GM23338 (cell line): ENCODE measurements around the gene ADPGK. TPM values are rescaled to one million over a fixed set of nuclear protein-coding genes. Genes with fewer than 3 reads are reported as not detected.

ENCODE experiments used
- ATAC-seq: fragments of 200-7000 bp; cut with Tn5 transposase; 3 replicates; pipeline ENCODE4 v1.9.1; 2020
- DNase-seq: peaks from one replicate; pipeline ENCODE4 v3.0.0-alpha.2; 2015; ENCODE audit warnings: low spot score
- H2AFZ ChIP-seq: fragments of 200-600 bp; sonication (generic); 2 replicates; pipeline ENCODE4 v1.8.0; 2016; ENCODE audit warnings: antibody characterized with exemption, mild to moderate bottlenecking, moderate library complexity
- H3F3A ChIP-seq: fragments of 200-600 bp; sonication (generic); replicated peaks from 2 replicates; pipeline ENCODE4 v1.8.0; 2017; ENCODE audit warnings: antibody characterized with exemption, mixed run types, low read depth
- H3K27ac ChIP-seq: fragments of 200-600 bp; sonication (generic); 2 replicates; pipeline ENCODE4 v1.6.1; 2016; ENCODE audit warnings: low read depth
- H3K27me3 ChIP-seq: fragments of 200-600 bp; sonication (generic); 2 replicates; pipeline ENCODE4 v1.8.0; 2016; ENCODE audit warnings: mild to moderate bottlenecking, mixed run types, moderate library complexity; ENCODE audit not compliant: insufficient read depth
- H3K36me3 ChIP-seq: fragments of 200-600 bp; sonication (generic); 2 replicates; pipeline ENCODE4 v1.8.0; 2016; ENCODE audit warnings: mild to moderate bottlenecking; ENCODE audit not compliant: insufficient read depth
- H3K4me1 ChIP-seq: fragments of 200-600 bp; sonication (generic); 2 replicates; pipeline ENCODE4 v1.8.0; 2016; ENCODE audit warnings: mild to moderate bottlenecking, moderate library complexity; ENCODE audit not compliant: insufficient read depth
- H3K4me2 ChIP-seq: fragments of 200-600 bp; sonication (generic); 2 replicates; pipeline ENCODE4 v1.7.1; 2017; ENCODE audit warnings: mixed run types
- H3K4me3 ChIP-seq: fragments of 200-600 bp; sonication (generic); 2 replicates; pipeline ENCODE4 v1.6.1; 2016; ENCODE audit warnings: mixed run types
- H3K79me2 ChIP-seq: fragments of 200-600 bp; sonication (generic); replicated peaks from 2 replicates; pipeline ENCODE4 v1.8.0; 2017; ENCODE audit warnings: mild to moderate bottlenecking; ENCODE audit not compliant: insufficient read depth
- H3K9me2 ChIP-seq: fragments of 200-600 bp; sonication (generic); 2 replicates; pipeline ENCODE4 v1.8.0; 2017; ENCODE audit not compliant: insufficient read depth
- H4K20me1 ChIP-seq: fragments of 200-600 bp; sonication (generic); replicated peaks from 2 replicates; pipeline ENCODE4 v1.8.0; 2017; ENCODE audit warnings: mild to moderate bottlenecking; ENCODE audit not compliant: insufficient read depth
- H3K27ac Mint-ChIP-seq: 2 replicates; pipeline ENCODE4 v1.8.0; 2020; ENCODE audit warnings: inconsistent platforms, mild to moderate bottlenecking, moderate library complexity, mixed read lengths
- H3K27me3 Mint-ChIP-seq: 3 replicates; pipeline ENCODE4 v1.8.0; 2022; ENCODE audit warnings: low read depth, mild to moderate bottlenecking, moderate library complexity, mixed read lengths, inconsistent platforms; ENCODE audit not compliant: insufficient read depth, poor library complexity
- H3K36me3 Mint-ChIP-seq: 3 replicates; pipeline ENCODE4 v1.8.0; 2021; ENCODE audit warnings: low read depth, mild to moderate bottlenecking, inconsistent platforms, moderate library complexity, mixed read lengths
- H3K4me1 Mint-ChIP-seq: 3 replicates; pipeline ENCODE4 v1.8.0; 2020; ENCODE audit warnings: mild to moderate bottlenecking, inconsistent platforms, mixed read lengths
- H3K4me3 Mint-ChIP-seq: 3 replicates; pipeline ENCODE4 v1.8.0; 2021; ENCODE audit warnings: moderate library complexity, mild to moderate bottlenecking, inconsistent platforms, mixed read lengths
- H3K9me3 Mint-ChIP-seq: 3 replicates; pipeline ENCODE4 v1.8.0; 2020; ENCODE audit warnings: moderate library complexity, mild to moderate bottlenecking, inconsistent platforms, mixed read lengths
- CREB1 ChIP-seq: fragments of 250-450 bp; sonication (Bioruptor Pico); IDR thresholded peaks from 2 replicates; pipeline ENCODE4 v1.5.0; 2020; ENCODE audit warnings: low read depth, mild to moderate bottlenecking, moderate library complexity
- ETS1 ChIP-seq: IDR thresholded peaks from 2 replicates; pipeline ENCODE4 v1.6.1; 2016; ENCODE audit warnings: antibody characterized with exemption
- EZH2phosphoT487 ChIP-seq: fragments of 200-600 bp; sonication (generic); IDR thresholded peaks from one replicate; pipeline ENCODE4 v1.8.1; 2018; ENCODE audit warnings: antibody characterized with exemption; ENCODE audit not compliant: unreplicated experiment
- NANOG ChIP-seq: IDR thresholded peaks from 2 replicates; pipeline ENCODE4 v1.6.1; 2016; ENCODE audit warnings: antibody characterized with exemption, borderline replicate concordance
- POLR2AphosphoS5 ChIP-seq: IDR thresholded peaks from 2 replicates; pipeline ENCODE4 v1.6.1; 2016; ENCODE audit warnings: antibody characterized with exemption, low read depth
- STAT1 ChIP-seq: IDR thresholded peaks from one replicate; pipeline ENCODE4 v1.6.1; 2016; ENCODE audit warnings: antibody characterized with exemption; ENCODE audit not compliant: unreplicated experiment
- ZNF114 ChIP-seq: fragments of 250-450 bp; sonication (Bioruptor Pico); IDR thresholded peaks from 2 replicates; pipeline ENCODE4 v1.5.0; 2020; ENCODE audit warnings: mild to moderate bottlenecking, moderate library complexity
- ZNF331 ChIP-seq: fragments of 250-450 bp; sonication (Bioruptor Pico); IDR thresholded peaks from 2 replicates; pipeline ENCODE4 v1.5.0; 2020; ENCODE audit warnings: low read depth, mild to moderate bottlenecking, moderate library complexity
- ZNF462 ChIP-seq: fragments of 250-450 bp; sonication (Bioruptor Pico); IDR thresholded peaks from 2 replicates; pipeline ENCODE4 v1.5.0; 2020; ENCODE audit warnings: mild to moderate bottlenecking, moderate library complexity
- polyA plus RNA-seq: library from polyadenylated mRNA; unstranded; fragments of >200 nt; fragmentation: Nextera tagmentation; extraction: Ambion mirVana; gene quantifications from 2 replicates; pipeline ENCODE4 v1.2.1, GENCODE V29; 2016
- total RNA-seq: library from RNA; depleted of rRNA; stranded (reverse); fragments of >200 nt; shearing (Covaris generic); gene quantifications from 2 replicates; pipeline ENCODE4 v1.2.3, GENCODE V29; 2014

Gene ADPGK
- total and polyA plus RNA-seq, 2 experiments from 2014 or later = 21.5 to 57.0 TPM

GRCh38 chr15:72778796-72779195 lies 4.8 kb downstream of the ADPGK start (continued):
- TF ChIP-seq ETS1 (no peak), EZH2phosphoT487 (no peak), STAT1 (no peak)

- Histone ChIP-seq H3K4me3 (no peak overlapping the region), H3K4me2 (no peak overlapping the region), H3K27ac (0 out of 2 replicates have a peak overlapping the region, but pooled peaks have one; percentile 39), H2AFZ (no peak overlapping the region), H3F3A (no peaks in the 10 kb centered on the region), H3K4me1 (no peaks in the 10 kb centered on the region), H3K79me2 (peaks cover 52% of the 10 kb centered on the region), H3K36me3 (peaks cover 12% of the 10 kb centered on the region), H3K9me2 (no peaks in the 10 kb centered on the region), H3K27me3 (no peaks in the 10 kb centered on the region), H4K20me1 (peaks cover 36% of the 10 kb centered on the region)
- H3K9me3 Mint-ChIP-seq = no peaks in the 10 kb centered on the region
- no peaks in the 10 kb centered on the region for H3K4me1 Mint-ChIP-seq
- no peak overlapping the region for H3K4me3 Mint-ChIP-seq
- peak overlapping the region; percentile 56; the same call in 1 of the 2 replicates for H3K27ac Mint-ChIP-seq
- H3K27me3 Mint-ChIP-seq = peaks cover 2% of the 10 kb centered on the region
- no peak for ATAC-seq
- peaks cover 23% of the 10 kb centered on the region for H3K36me3 Mint-ChIP-seq
- DNase-seq = no peak
- TF ChIP-seq STAT1 = no peak
- no peak for TF ChIP-seq ZNF331 (CRISPR knock-in tag)
- TF ChIP-seq CREB1 = no peak
- no peak for TF ChIP-seq ETS1
- no peak for TF ChIP-seq ZNF462 (CRISPR knock-in tag)
- TF ChIP-seq POLR2AphosphoS5 = no peak
- TF ChIP-seq NANOG = no peak
- no peak for TF ChIP-seq ZNF114 (CRISPR knock-in tag)
Measured at GRCh38 chr15:72774696-72775383, 8.7 kb downstream of the ADPGK start.
